ENCODE results near the gene LILRB2.

DNA sequence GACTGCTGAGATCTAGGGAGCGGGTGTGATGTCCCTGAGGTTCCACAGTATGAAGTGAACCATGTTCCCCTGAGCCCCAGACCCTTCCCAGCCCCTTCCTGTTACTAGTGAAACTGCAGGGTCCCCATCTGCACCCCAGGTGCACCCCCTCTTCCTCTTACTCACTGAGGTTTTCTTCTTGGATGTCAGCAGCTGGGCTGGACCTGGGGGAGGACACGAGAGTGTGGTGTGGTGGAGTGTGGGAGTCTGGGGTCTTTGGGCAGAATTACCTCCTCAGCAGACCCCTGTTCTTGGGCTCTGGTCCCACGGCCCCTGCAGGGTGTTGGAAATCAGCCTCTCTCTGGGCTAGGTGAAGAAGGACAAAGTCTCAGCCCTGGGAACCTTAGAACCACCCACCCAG lies 35.0 kb downstream of the LILRB2 start:
- TF ChIP-seq, protein P1, sequence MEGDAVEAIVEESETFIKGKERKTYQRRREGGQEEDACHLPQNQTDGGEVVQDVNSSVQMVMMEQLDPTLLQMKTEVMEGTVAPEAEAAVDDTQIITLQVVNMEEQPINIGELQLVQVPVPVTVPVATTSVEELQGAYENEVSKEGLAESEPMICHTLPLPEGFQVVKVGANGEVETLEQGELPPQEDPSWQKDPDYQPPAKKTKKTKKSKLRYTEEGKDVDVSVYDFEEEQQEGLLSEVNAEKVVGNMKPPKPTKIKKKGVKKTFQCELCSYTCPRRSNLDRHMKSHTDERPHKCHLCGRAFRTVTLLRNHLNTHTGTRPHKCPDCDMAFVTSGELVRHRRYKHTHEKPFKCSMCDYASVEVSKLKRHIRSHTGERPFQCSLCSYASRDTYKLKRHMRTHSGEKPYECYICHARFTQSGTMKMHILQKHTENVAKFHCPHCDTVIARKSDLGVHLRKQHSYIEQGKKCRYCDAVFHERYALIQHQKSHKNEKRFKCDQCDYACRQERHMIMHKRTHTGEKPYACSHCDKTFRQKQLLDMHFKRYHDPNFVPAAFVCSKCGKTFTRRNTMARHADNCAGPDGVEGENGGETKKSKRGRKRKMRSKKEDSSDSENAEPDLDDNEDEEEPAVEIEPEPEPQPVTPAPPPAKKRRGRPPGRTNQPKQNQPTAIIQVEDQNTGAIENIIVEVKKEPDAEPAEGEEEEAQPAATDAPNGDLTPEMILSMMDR (conservative IDR thresholded peaks at IDR 0.05): no peak
- no peak for TF ChIP-seq EZH2 (IDR thresholded peaks at IDR 0.05; ENCODE audit: low read depth)
